Astrocyte (in vitro differentiated cells and primary cell): ENCODE measurements around the gene LGR4.

Experiments
- CTCF ChIP-seq: IDR thresholded peaks from 2 replicates; pipeline ENCODE4 v1.5.1; 2011; ENCODE audit warnings: low read depth, mild to moderate bottlenecking, inconsistent platforms, low read length, moderate library complexity; ENCODE audit not compliant: insufficient read depth
- EZH2 ChIP-seq: IDR thresholded peaks from 2 replicates; pipeline ENCODE4 v1.6.1; 2012; ENCODE audit warnings: mild to moderate bottlenecking, low read length, inconsistent platforms; ENCODE audit not compliant: insufficient read depth

GRCh38 chr11:27496461-27496860 lies 23.9 kb upstream of the LGR4 start:
- TF ChIP-seq EZH2 (no peak), CTCF (no peak)
